SH-SY5Y (cell line): ENCODE results near the gene SKAP1.

Source experiments
- GATA2 ChIP-seq: IDR thresholded peaks from 2 replicates; pipeline ENCODE4 v1.6.1; 2011; ENCODE audit warnings: mild to moderate bottlenecking, low read depth, low read length
- GATA3 ChIP-seq: IDR thresholded peaks from 2 replicates; pipeline ENCODE4 v1.6.1; 2011; ENCODE audit warnings: low read depth, mild to moderate bottlenecking, low read length, moderate library complexity

GRCh38 chr17:48459070-48459844 lies 29.2 kb upstream of the SKAP1 start:
- no peak for TF ChIP-seq GATA2
- TF ChIP-seq GATA3, result no peak
